ENCODE results near the gene CYP1A2. TPM values are rescaled to one million over a fixed set of nuclear protein-coding genes. Genes with fewer than 3 reads are reported as not detected.

CYP1A2 gene
- polyA plus RNA-seq, 1 of the 3 experiments (the other 2 are of a cell fraction), result not detected

GRCh38 chr15:74723754-74724334 lies 24.8 kb upstream of the CYP1A2 start (continued):
- TF ChIP-seq REST (IDR thresholded peaks at IDR 0.05; ENCODE audit: low read depth, low read length), result no peak
- TF ChIP-seq RCOR1 (IDR thresholded peaks at IDR 0.05; ENCODE audit: low read length), result 0 out of 2 replicates have a peak, but pooled peaks have one; percentile 12
- peak; percentile 58; the same call in 1 of the 2 replicates for TF ChIP-seq RFX5 (IDR thresholded peaks at IDR 0.05; ENCODE audit: low read length)
- TF ChIP-seq ELF1 (IDR thresholded peaks at IDR 0.05), result no peak
- TF ChIP-seq EP300 (IDR thresholded peaks at IDR 0.05; ENCODE audit: borderline replicate concordance in 1 of 2, low read depth in 1 of 2, low read length in 1 of 2), result no peak
- TF ChIP-seq SIN3A (IDR thresholded peaks at IDR 0.05; ENCODE audit: borderline replicate concordance, low read depth, low read length), result no peak
- no peak for TF ChIP-seq TCF12 (IDR thresholded peaks at IDR 0.05)
- no peak for TF ChIP-seq NRF1 (IDR thresholded peaks at IDR 0.05; ENCODE audit: low read depth, low read length)
- TF ChIP-seq POLR2AphosphoS5 (IDR thresholded peaks at IDR 0.05; ENCODE audit: low read depth, low read length), result no peak
- no peak for TF ChIP-seq TAF1 (IDR thresholded peaks at IDR 0.05; ENCODE audit: borderline replicate concordance, low read depth, low read length)
- TF ChIP-seq USF1 (IDR thresholded peaks at IDR 0.05; ENCODE audit: borderline replicate concordance, low read depth), result no peak
- TF ChIP-seq CHD2 (IDR thresholded peaks at IDR 0.05; ENCODE audit: low read length, partially characterized antibody), result peak; percentile 15
- TF ChIP-seq SMC3 (IDR thresholded peaks at IDR 0.05; ENCODE audit: low read depth, low read length), result no peak
- TF ChIP-seq YY1 (IDR thresholded peaks at IDR 0.05; ENCODE audit: low read depth), result peak; percentile 65; the same call in 1 of the 2 replicates
- TF ChIP-seq EZH2phosphoT487 (IDR thresholded peaks at IDR 0.05; ENCODE audit: borderline replicate concordance, low read depth), result no peak
- no peak for TF ChIP-seq GATA2 (CRISPR knock-in tag; IDR thresholded peaks at IDR 0.05)
- no peak for TF ChIP-seq IRF3 (IDR thresholded peaks at IDR 0.05; ENCODE audit: low read depth, low read length)
- no peak for TF ChIP-seq FOXJ3 (CRISPR knock-in tag; IDR thresholded peaks at IDR 0.05)
- no peak for TF ChIP-seq FOXM1 (IDR thresholded peaks at IDR 0.05; ENCODE audit: low read depth)
- no peak for TF ChIP-seq RXRA (IDR thresholded peaks at IDR 0.05; ENCODE audit: borderline replicate concordance, low read depth)
- no peak for TF ChIP-seq TEAD4 (IDR thresholded peaks at IDR 0.05; ENCODE audit: borderline replicate concordance, insufficient read depth)
- TF ChIP-seq FOSL2 (IDR thresholded peaks at IDR 0.05; ENCODE audit: borderline replicate concordance, low read depth), result no peak
- peak; percentile 50 for TF ChIP-seq JUND (IDR thresholded peaks at IDR 0.05)
- TF ChIP-seq GABPA (IDR thresholded peaks at IDR 0.05; ENCODE audit: low read depth), result no peak
- TF ChIP-seq MXI1 (IDR thresholded peaks at IDR 0.05; ENCODE audit: low read depth, low read length), result no peak

Measured in SK-N-SH (cell line).